Kasumi-1 (cell line): ENCODE data around the gene MRGPRD.

Source experiments
- DNase-seq, 2 experiments: peaks; one replicate each; lab custom pipeline; 2025; lab: John Stamatoyannopoulos, UW

The MRGPRD gene

DNA sequence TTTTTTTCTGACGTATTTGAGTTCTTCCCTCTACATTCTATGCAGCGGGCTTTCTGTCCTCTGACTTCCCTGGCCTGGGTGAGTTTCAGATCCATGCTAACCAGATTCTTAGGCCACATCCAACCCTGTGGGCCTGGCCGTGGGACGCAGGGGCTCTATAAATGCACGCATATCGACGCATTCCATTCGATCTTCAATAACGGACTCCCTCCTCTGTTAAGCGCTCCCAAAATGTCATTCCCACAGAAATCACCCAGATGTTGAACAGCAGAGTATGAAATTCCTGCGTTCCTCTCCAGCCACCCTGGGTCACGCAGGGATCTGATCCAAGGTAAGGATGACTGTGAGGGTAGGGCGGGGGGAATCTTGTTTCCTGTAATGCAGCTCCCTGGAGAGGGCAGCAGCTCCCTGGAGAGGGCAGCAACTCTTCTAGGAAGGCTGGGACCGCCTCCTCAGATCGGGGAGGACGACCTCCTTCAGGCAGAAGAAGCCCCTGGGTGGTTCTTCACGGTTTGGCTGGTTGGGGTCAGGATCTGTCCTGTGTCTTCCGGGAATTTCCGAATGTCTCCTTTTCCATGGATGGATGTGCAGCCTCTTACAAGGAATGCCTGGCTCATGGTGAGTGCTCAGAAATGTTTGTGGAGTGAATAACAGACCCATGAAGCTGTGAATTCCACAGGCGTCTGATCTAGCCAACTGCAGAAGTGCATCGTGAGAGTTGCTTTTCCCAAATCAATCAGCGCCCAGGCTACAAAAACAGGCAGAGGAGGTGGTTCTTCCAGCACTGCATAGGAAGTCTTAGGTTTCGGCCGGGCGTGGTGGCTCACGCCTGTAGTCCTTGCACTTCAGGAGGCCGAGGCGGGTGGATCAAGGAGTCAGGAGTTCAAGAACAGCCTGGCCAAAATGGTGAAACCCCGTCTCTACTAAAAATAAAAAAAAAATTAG is 12.2 kb downstream of the MRGPRD start:
- DNase-seq: no peak

DNA sequence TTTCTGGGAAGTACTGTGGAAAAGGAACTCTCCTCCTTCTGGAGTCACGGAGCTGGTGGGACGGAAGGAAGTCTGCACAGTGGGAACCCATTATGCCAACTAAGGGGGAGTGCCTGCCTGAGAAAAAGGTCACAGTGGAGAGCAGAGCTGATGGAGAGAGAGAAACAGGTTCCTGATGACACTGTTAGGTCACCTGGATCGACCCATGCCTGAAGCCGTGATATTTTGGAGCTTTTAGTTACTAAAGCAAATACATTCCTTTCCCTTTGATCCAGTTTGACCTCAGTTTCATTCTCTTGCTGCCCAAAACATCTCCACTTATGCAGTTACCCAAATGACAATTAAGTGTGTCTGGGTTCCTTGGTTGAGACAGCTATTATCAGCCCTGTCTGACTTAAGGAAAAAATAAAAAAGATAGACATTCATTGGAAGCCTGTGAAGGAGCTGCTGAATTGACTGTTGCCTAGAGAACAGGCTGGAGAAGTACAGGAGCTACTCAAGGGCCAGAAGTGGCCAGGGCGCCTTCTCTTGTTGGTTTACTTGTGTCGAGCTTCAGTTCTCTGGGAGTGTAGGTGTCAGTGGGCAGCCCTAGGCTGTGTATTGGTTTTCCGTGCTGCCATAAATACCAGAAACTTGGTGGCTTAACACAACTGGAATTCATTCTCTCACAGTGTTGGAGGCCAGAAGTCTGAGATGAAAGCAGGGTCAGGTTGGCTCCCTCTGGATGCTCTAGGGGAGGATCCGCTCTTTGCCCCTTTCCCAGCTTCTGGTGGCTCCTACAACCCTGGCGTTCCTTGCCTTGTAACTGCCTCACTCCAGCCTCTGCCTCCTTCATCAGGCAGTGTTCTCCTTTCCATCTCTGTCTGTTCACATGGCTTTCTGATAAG is 13.6 kb downstream of the MRGPRD start:
- DNase-seq: no peak

- no peak for DNase-seq
Observed at GRCh38 chr11:68965901-68966853, 14.6 kb downstream of the MRGPRD start.

GRCh38 chr11:68963779-68964178 is 17.0 kb downstream of the MRGPRD start:
- DNase-seq: no peak

DNA sequence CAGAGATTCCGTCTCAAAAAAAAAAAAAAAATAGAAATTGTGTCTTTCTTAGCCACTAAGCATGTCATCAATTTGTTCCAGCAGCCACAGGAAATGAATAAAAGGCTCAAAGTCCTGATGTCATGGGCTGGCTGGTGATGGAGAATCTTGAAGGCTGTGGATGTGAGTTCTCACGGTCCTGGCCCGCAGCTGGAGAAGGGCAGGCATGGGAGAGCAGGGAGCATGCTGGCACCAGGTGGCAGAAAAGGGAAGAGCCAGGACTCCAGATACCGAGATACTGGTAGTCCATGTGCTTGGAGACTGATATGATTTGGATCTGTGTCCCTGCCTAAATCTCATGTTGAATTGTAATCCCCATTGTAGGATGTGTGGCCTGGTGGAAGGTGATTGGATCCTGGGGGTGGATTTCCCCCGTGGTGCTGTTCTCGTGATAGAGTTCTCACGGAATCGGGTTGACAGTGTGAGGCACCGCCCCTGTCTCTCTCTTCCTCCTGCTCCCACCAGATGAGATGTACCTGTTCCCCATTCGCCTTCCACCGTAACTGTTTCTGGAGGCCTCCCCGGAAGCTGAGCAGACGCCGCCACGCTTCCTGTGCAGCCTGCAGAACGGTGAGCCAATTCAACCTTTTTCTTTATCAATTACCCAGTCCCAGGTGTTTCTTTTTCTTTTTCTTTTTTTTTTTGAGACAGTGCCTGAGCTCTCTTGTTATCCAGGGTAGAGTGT is 18.1 kb downstream of the MRGPRD start:
- peak in 1 of 2 experiments; percentile 6 for DNase-seq

DNA sequence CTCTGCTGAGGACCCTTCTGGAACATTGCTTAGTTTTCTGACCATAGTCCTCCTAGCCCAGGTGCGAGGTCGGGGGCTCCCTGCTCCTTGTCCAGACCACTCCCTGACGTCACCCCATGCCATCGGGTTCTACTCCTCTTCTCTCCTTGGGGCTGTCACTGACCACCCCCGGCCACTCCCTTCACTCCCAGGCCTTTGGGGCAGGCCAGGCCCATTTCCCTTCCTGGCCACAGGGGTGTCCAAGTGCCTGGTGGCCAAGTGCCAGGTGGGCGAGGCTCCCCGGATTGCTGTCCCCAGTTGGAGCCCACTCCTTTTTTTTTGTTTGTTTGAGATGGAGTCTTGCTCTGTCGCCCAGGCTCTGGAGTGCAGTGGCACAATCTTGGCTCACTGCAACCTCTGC is 19.5 kb downstream of the MRGPRD start:
- no peak for DNase-seq

GRCh38 chr11:68960294-68961071 is 20.3 kb downstream of the MRGPRD start:
- no peak for DNase-seq

DNA sequence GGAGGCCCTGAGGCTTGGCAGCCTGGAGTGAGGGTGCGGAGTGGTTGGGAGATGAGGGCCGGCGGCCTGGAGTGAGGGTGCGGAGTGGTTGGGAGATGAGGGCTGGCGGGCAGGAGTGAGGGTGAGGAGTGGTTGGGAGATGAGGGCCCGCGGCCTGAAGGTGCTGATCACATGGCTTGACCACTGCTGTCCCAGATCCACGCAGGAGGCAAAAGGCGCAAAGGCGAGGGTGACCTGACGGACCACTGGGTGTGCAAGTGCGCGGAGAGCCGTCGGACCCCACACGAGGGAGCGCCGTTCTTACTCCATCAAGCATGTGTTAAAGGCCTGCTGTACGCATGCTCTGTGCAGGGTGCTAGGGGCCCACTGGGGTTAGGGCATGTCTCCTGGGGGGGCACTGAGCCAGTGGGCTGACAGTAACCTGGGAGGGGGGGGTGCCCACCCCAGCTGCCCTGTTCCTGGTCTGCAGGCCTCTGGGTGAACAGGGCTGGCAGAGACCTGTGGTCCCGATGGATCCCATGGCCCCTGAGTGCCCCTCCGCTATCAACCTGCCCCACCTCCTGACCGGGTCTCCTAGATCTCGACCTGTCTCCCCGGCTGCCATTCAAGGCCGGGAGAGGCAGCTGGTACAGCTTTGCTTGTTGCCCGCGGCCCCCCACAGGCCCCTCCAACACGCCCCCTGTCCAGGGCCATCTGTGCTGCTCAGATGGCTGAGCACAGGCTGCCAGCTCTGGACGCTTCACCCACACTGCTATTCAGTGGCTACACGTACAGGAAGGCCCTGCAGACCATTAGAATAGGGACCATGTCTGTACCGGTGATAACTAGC is 21.1 kb downstream of the MRGPRD start:
- no peak for DNase-seq

DNA sequence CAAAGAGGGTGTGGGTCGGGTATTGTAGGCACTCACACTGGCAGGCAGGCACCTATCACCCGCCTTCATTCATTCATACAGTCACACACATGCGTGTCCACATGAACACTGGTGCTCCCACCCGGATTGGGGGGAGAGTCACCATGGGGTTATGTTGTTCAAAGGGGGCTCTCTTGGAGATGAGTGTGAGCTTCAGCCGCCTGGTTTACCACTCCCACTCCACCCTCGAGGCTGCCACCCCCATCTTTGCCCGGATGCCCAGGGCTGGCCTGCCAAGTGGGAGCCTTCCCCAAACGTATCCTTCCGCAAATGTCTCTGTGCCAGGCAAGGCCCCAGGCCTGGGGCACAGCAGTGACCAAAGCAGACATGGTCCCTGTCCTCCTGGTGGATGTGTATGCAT is 22.6 kb downstream of the MRGPRD start:
- no peak for DNase-seq

- DNase-seq: no peak
Observed at GRCh38 chr11:68956547-68957254, 24.1 kb downstream of the MRGPRD start.

- DNase-seq: peak in 1 of 2 experiments; percentile 9
Observed at GRCh38 chr11:68956142-68956541, 24.6 kb downstream of the MRGPRD start.

- DNase-seq: no peak
Observed at GRCh38 chr11:68955607-68955958, 25.2 kb downstream of the MRGPRD start.

DNA sequence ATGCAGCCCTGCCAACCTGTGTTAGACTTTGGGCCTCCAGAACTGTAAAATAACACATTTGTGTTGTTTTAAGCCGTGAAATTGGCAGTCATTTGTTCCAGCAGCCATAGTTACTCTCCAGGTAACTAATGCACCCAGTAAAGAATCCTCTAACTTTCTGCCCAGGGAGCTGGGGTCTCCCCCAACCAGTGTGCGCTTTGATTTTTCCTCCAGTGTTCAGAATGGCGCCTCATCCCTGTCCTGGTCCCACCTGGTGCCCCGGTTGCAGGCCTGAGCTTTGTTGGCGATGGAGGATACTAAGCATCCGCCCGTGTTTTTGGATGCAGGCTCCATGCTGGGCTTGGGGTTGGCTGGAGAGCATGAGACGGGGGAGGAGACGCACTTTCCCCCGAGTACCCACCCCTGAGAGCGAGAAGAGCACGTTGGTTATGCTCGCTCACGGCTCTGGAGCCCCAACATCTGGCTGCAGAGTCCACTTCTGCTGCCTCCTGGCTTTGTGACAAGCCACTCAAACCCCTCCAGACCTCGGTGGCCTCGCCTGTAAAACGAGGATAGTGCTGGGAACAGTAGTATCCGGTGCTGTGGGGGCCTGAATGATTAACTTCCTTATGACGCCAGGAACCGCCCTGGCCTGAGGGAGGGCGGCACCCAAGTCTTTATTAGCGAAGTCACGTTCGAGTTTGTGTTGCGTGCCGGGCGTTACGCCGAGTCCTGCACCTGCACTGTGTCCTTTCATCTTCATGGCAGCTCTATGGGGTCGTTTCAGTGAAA is 25.8 kb downstream of the MRGPRD start:
- peak; percentile 83 to 86 for DNase-seq

- DNase-seq: no peak
Observed at GRCh38 chr11:68950762-68951161, 30.0 kb downstream of the MRGPRD start.

DNA sequence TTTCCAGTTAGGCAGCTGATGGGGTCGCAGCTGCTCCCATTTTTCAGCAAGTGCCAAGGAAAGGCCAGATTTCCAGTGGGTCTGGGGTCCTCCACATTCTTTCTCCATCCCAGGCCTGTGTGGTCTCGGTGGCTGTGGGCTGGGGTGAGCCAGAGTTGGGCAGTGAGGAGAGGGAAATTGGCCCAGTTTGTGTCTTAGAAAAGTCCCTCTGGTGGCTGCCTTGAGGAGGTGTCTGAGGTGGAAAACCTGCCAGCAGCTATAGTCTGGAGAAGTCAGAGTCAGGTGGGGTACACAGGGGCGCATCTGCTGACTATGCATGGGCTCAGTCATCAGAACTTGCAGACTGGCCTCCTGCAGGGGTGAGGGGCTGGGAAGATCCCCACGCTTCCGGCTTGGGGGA is 30.5 kb downstream of the MRGPRD start:
- DNase-seq: peak; percentile 37 to 52

DNA sequence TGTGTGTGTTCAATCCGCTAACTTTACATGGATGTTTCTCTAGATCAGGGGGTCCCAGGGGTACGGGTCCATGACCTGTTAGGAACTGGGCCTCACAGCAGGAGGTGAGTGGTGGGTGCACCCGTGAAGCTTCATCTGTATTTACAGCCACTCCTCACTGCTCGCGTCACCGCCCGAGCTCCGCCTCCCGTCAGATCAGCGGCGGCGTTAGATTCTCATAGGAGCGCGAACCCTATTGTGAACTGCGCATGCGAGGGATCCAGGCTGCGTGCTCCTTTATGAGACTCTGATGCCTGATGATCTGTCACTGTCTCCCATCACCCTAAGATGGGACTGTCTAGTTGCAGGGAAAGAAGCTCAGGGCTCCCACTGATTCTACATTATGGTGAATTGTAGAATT is 31.9 kb downstream of the MRGPRD start:
- DNase-seq: no peak

DNA sequence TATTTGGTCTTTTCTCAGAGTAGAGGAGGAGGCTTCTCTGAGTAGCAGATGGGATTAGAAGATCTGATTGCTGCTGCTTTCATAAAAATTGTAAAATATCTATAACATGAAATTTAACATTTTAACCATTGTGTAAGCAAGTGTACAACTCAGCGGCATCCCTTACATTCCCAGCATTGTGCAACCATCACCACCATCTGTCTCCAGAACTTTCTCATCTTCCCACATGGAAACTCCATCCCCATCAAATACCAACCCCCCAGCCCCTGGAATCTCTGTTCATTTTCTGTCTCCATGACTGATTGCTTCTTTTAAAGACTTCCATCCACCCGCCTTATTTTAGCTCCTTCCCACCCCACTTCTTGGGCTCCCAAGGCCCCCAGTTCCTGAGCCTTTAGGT is 32.3 kb downstream of the MRGPRD start:
- no peak for DNase-seq

DNA sequence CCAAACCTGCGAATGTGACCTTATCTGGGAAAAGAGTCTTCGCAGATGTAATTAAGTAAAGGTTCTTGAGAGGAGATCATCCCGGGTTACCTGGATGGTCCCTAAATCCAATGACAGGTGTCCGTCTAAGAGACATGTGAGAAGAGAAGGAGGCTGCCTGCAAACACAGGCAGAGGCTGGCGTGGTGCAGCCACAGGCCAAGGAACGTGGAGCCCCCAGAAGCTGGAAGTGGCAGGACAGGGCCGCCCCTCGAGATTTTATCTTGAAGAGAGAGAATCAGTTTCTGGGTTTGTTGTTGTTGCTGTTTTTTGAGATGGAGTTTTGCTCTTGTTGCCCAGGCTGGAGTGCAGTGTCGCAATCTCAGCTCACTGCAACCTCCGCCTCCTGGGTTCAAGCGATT is 33.6 kb downstream of the MRGPRD start:
- DNase-seq: no peak
